HG03064 (cell line): ENCODE results near the gene CAMK2D.

Source experiments
- ATAC-seq: cut with Tn5 transposase; IDR thresholded peaks from one replicate; pipeline ENCODE4 v1.9.1; 2021; ENCODE audit warnings: low read depth; ENCODE audit not compliant: unreplicated experiment

CAMK2D gene

DNA sequence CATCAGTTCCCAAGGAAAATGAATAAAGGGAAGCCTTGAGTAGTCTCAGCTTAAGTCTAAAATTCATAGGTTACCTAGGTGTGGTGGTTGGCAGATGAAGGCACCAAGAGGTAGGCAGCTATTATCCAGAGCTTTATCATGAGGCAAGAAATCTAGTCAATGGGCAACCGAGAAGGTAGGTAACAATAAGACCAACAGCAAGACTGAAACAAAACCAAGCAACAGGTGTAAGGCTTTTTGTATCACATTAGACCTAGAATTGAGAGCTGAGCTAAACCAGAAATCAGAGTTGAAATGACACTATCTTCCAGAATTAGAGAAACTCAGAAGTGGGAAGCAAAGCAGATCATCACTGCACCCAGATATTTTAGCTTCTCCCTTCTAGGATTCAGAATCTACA is 117.1 kb downstream of the CAMK2D start:
- no peak for ATAC-seq

GRCh38 chr4:113643505-113643904 is 118.0 kb downstream of the CAMK2D start:
- no peak for ATAC-seq

DNA sequence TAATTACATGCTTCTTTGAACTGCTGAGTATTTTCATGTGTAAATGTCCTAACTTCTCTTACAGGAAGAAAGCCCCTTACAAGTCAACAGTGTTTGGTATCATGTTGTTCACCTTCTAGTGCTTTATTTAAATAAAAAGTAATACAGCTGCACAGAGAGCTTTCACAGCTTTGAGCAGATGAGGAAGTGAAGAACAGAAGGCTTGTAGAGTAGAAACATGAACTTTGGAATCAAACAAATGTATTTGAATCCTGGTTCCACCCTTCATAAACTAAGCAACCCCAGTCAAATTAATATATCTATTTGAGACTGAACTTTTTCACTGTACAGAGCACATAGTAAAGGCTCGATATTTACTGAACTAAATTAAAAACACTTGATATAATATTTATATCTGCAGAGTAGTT is 120.5 kb downstream of the CAMK2D start:
- ATAC-seq, result peak; percentile 44

DNA sequence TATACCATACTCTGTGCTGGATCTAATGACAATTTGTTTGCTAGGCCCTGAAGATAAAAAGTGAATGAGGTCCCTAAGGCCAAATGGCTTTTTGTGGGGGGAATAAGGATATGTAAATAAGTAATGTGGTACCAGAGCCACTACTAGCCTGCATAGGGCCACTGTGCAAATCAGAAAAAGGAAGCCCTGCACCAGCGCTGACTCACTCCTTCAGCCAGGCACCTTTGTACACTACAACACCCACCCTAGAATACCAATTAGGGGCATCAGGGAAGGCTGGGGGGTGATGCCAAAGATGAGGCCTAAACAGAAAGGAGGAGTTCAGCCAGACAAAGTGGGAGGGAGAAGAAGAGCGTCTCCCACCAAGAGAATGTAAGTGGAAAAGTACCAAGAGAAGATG is 122.2 kb downstream of the CAMK2D start:
- peak; percentile 42 for ATAC-seq

- no peak for ATAC-seq
Measured at GRCh38 chr4:113638562-113638832, 123.0 kb downstream of the CAMK2D start.

DNA sequence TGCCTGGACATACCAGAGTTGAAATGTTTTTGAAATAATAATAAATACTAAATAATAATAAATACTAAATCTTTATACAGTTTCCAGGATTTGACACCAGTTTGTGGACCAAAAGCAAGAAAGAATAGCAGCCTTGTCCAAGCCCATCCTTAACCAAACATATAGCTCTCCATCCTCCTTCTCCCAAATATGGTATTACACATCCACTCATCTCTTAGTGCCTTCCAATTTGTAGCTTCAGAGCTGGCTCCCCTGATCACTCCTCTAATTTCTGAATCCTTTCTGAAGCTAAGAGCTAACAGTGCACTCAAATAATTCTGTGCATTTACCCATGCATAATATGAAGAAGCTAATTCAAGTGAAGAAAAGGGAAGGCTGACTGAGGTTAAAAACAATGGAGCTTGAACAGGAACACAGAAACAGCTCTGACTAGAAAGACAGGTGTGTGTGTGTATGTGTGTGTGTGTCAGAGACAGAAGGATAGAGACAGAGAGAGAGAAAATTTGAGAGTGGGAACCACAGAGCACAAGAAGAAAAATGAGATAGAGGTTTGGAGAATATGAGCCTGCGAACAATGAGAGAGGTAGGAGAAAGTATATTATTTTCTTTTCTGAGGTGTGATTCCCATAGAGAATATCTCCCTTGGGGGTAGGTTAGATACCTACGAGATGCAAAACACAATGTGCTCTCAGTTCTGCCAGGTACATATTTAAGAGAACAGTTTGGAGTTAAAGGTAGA is 123.5 kb downstream of the CAMK2D start:
- no peak for ATAC-seq

DNA sequence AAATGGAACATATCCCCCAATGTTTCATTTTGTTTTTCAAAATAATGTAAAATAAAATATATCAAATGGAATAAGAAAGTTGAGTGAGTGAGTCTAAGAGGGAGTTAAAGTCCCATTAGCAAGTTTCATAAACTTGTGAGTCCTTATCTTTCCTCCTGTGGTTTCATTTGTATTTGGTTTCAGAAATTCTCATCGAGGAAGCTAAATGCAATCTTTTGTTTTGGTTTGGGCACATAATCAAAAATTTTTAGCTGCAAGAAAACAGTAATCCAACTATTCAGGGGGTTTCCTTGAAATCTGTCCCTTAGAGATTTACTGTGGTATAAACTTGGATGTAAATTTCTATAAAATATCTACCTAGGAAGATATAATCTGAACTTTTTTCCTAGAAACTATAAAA is 124.2 kb downstream of the CAMK2D start:
- ATAC-seq, result no peak

DNA sequence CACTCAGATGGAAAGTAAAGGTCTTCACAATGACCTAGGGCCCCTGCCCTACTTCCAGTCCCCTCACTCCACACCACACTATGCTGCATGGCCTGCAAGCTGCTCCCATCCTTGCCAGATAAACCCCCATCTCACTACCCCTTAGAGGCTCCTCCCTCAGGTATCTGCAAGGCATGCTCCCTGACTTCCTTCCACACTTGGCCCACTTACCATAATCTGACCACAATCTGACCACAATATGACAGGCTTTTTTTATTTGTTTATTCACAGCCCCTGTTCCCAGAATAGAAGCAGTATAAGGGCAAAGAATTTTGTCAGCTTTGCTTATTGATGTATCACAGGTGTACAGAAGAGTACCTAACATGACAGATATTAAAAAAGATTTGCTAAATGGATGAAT is 124.7 kb downstream of the CAMK2D start:
- ATAC-seq, result no peak

- ATAC-seq, result no peak
Measured at GRCh38 chr4:113636438-113636818, 125.1 kb downstream of the CAMK2D start.

- ATAC-seq, result no peak
Measured at GRCh38 chr4:113635739-113636437, 125.7 kb downstream of the CAMK2D start.

DNA sequence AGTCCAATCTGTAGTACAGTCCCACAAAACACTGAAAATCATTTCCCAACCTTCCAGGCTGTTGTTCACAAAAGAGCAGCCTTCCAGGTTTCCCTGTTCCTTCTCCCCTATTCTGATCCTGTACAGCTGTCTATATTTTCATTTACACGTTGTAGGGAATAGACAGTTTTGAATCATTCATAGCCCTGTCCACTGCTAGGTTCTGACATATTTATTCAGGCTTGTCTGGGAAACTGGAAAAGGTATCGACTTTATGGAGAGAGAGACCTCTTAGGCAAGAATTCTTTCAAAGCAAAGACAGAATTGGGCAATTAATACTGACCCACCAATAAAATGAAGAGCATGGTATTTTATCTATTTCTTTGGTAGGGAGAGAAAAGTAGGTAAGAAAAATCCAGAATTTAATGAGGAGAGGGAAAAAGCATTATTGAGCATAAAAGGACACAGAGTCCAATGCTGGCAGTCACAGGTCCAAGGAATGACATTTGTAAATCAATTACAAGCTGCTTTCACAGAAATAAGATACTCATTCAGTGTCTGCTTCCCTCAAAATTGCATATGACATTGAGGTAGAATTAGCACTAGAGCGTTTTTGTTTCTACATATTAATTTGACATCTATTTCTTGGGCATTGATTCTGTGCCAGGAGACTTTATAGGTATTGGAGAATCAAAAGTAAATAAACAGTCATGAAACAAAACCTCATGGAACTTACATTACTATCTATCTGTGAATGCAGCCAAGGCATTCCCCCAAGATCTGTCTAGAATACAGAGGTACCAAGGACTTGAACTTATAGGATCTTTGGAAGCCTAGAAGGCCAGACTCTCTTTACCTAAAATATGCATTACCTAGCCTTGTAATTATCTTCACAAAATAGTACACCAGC is 127.2 kb downstream of the CAMK2D start:
- no peak for ATAC-seq

GRCh38 chr4:113633467-113633866 is 128.1 kb downstream of the CAMK2D start:
- no peak for ATAC-seq

- ATAC-seq, result no peak
Measured at GRCh38 chr4:113628711-113629110, 132.8 kb downstream of the CAMK2D start.

DNA sequence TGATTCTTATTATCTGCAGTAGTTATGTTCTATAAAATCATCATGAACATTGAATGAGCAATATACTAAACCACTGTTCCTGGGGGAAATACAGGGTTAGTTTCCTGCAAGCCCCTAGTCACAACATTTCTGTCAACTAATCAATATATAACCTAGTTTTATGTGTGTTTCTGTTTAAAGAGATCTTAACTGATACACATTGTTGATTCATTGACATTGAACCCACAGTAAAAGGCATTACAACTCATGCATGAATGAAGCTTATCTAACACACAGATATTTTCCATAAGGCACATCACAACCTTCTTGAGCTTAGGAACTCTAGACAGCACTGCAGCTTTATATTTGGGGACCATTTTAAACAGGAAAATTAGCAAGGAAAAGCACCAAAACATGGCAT is 134.2 kb downstream of the CAMK2D start:
- no peak for ATAC-seq

GRCh38 chr4:113625902-113626301 is 135.6 kb downstream of the CAMK2D start:
- ATAC-seq, result no peak

GRCh38 chr4:113623274-113623894 is 138.2 kb downstream of the CAMK2D start:
- ATAC-seq, result no peak

DNA sequence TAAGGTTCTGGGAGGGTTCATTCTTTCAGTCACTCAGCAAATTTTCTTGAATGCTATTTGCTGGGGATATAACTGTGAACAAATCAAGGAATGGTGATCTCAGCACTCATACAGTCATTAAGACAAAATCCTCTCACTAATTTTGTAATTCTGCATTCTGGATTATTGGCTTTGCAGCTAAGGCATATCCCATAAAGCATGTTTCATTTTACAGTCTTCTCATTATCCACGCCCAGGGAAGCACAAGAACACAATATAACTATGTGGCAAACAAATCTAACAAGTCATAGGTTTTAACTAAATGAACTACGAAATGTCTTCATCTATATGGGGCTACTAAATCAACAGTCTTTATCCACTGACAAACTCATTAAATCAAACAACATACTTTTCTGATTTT is 139.9 kb downstream of the CAMK2D start:
- no peak for ATAC-seq

DNA sequence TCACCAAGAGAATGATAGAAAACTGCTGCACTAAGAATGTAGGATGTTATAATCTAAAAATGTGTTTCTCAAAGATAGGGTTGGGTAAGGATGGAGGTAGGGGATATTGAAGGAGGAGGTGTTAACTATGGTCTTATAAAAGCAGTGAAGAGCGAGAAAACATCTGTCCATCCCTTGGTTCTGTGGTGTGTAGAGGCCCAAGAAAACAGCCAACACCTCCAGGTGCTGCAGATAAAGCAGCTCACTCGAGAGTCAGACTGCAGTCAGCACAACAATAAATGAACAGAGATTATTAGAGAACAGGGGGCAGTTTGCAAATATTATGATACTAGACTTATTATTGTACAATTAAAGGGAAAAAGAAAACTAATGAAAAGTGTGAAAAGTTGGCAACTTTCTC is 141.5 kb downstream of the CAMK2D start:
- no peak for ATAC-seq

DNA sequence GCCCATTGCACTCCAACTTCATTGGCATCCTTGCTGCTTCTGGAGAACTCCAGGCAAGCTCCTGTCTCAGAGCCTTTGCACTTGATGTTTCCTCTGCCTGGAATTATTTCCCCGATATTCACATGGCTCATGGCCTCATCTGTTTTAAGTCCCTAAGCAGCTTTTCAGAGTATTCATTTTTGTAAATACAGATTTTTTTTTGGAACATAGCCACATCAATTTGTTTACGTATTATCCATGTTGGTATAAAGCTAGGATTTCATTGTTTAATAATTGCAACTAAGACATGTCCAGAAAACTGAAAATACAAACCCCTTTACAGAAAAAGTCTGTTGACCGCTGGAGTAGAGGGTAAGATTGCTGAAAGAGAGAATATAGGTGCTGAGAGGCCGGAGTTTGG is 142.0 kb downstream of the CAMK2D start:
- ATAC-seq, result no peak

DNA sequence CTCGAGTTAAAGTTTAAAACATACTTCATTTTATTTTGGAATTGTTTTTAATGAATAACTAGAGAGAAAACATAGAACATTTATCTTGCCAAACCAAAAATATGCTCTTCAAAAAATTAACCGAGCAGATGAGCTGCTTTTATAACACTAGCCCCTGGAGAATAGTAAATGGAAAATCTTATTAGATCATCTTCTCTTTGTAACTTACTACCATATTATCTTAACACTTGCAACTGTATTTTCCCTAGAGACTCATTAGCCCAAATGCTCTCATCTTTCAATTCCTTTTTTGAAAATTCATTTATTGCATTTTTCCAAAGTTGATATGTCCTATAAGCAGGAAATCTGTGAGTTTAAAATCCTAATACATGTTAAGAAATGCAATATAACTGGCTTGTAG is 143.3 kb downstream of the CAMK2D start:
- no peak for ATAC-seq

DNA sequence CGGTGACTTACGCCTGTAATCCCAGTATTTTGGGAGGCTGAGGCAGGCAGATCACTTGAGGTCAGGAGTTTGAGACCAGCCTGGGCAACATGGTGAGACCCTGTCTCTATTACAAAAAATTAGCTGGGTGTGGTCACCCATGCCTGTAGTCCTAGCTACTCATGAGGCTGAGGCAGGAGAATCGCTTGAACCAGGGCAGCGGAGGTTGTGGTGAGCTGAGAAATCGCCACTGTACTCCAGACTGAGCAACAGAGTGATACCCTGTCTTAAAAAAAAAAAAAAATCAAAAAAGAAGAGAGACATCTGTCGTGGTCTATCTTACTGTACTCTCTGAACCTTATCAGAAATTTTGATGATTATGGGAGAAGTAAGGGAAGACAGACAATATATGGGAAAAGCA is 144.3 kb downstream of the CAMK2D start:
- no peak for ATAC-seq
